HepG2 (cell line): ENCODE results near the gene CDR2L. TPM values are rescaled to one million over a fixed set of nuclear protein-coding genes. Genes with fewer than 3 reads are reported as not detected.

Experiments used
- AHDC1 ChIP-seq: sonication (generic); formaldehyde crosslinking; IDR thresholded peaks from 2 replicates; pipeline ENCODE4 v1.5.1; 2020; ENCODE audit warnings: mild to moderate bottlenecking, missing genetic modification reagents, borderline replicate concordance
- ATRX ChIP-seq: sonication (generic); formaldehyde crosslinking; IDR thresholded peaks from 2 replicates; pipeline ENCODE4 v1.4.0; 2020; ENCODE audit warnings: missing genetic modification reagents, borderline replicate concordance
- GATA4 ChIP-seq: sonication (generic); IDR thresholded peaks from 2 replicates; pipeline ENCODE4 v1.6.1; 2016; ENCODE audit warnings: antibody characterized with exemption, low read depth, borderline replicate concordance
- HMG20B ChIP-seq: conservative IDR thresholded peaks from 2 replicates; pipeline ENCODE4 v1.6.1; 2016; ENCODE audit warnings: missing genetic modification reagents, missing compliant biosample characterization
- MAFG ChIP-seq: sonication (generic); formaldehyde crosslinking; IDR thresholded peaks from 2 replicates; pipeline ENCODE4 v1.5.1; 2020; ENCODE audit warnings: mild to moderate bottlenecking, missing genetic modification reagents
- REPIN1 ChIP-seq: sonication (generic); formaldehyde crosslinking; IDR thresholded peaks from 2 replicates; pipeline ENCODE4 v1.8.0; 2022; ENCODE audit warnings: missing genetic modification reagents, low read depth, mild to moderate bottlenecking, borderline replicate concordance
- TOPORS ChIP-seq: sonication (generic); formaldehyde crosslinking; IDR thresholded peaks from 2 replicates; pipeline ENCODE4 v1.8.0; 2023; ENCODE audit warnings: mild to moderate bottlenecking, missing genetic modification reagents
- YEATS4 ChIP-seq: sonication (generic); formaldehyde crosslinking; IDR thresholded peaks from 2 replicates; pipeline ENCODE4 v1.4.0; 2020; ENCODE audit warnings: missing genetic modification reagents, borderline replicate concordance
- ZBTB7B ChIP-seq: sonication (generic); formaldehyde crosslinking; IDR thresholded peaks from 2 replicates; pipeline ENCODE4 v1.4.0; 2020; ENCODE audit warnings: missing genetic modification reagents
- ZNF10 ChIP-seq: sonication (generic); formaldehyde crosslinking; IDR thresholded peaks from 2 replicates; pipeline ENCODE4 v1.4.0; 2020; ENCODE audit warnings: mild to moderate bottlenecking, low read depth, missing genetic modification reagents, borderline replicate concordance
- ZNF253 ChIP-seq: sonication (generic); formaldehyde crosslinking; IDR thresholded peaks from 2 replicates; pipeline ENCODE4 v1.8.0; 2022; ENCODE audit warnings: mild to moderate bottlenecking, missing genetic modification reagents, borderline replicate concordance
- ZNF646 ChIP-seq: sonication (generic); formaldehyde crosslinking; IDR thresholded peaks from 2 replicates; pipeline ENCODE4 v1.9.0; 2021; ENCODE audit warnings: mild to moderate bottlenecking, missing genetic modification reagents
- polyA plus RNA-seq, 8 experiments: library from polyadenylated mRNA; depleted of rRNA in 3 of 8; stranded (reverse) in 7 of 8; unstranded in 1 of 8; fragments of >200 nt; fragmentation: Illumina TruSeq in 4 of 8; extraction: Trizol in 4 of 8; gene quantifications; 2 replicates each; pipeline versions ENCODE4 v1.2.1 to v1.2.3, GENCODE V29; 2011 to 2016; ENCODE audit warnings: low read depth in 4 of 8, missing spikeins in 1 of 8, mixed read lengths in 1 of 8; ENCODE audit not compliant: insufficient read depth in 1 of 8
- total RNA-seq, 5 experiments: library from RNA; depleted of rRNA; stranded (reverse); fragments of >200 nt; fragmentation: Illumina TruSeq; extraction: Trizol; gene quantifications; 2 replicates each; pipeline ENCODE4 v1.2.3, GENCODE V29; 2016; ENCODE audit warnings: low read depth in 1 of 5

Gene CDR2L
- total and polyA plus RNA-seq, 2 of the 13 experiments (the other 11 are each of a cell fraction or from before 2014, with no cell fraction given), result 1.9 to 2.1 TPM

- TF ChIP-seq ZNF646 (CRISPR knock-in tag) (no peak), ATRX (0 out of 2 replicates have a peak, but pooled peaks have one; percentile 57), REPIN1 (CRISPR knock-in tag) (peak; percentile 54; the same call in 1 of the 2 replicates), GATA4 (peak; percentile 72; the same call in 1 of the 2 replicates), AHDC1 (no peak; the same call in none of the 2 replicates), HMG20B (CRISPR knock-in tag) (no peak), TOPORS (CRISPR knock-in tag) (peak; percentile 52; the same call in 1 of the 2 replicates), YEATS4 (peak; percentile 83; the same call in 1 of the 2 replicates), ZNF253 (CRISPR knock-in tag) (no peak), ZBTB7B (CRISPR knock-in tag) (peak; percentile 91), ZNF10 (CRISPR knock-in tag) (no peak), MAFG (CRISPR knock-in tag) (no peak)
Measured at GRCh38 chr17:75046407-75047289, 59.2 kb downstream of the CDR2L start, which contains the start of the genes ATP5PD and KCTD2 (continued).
